ENCODE data around the gene C6orf136. TPM values are rescaled to one million over a fixed set of nuclear protein-coding genes. Genes with fewer than 3 reads are reported as not detected.
A peak's percentile ranks its signal among the peaks of the same experiment; 100 is the strongest.

Gene C6orf136
- total and polyA plus RNA-seq, 10 of the 15 experiments (the other 5 are each of a cell fraction or from before 2014, with no cell fraction given), result 5.2 to 24.1 (median 14.9) TPM

- TF ChIP-seq IKZF2 (IDR thresholded peaks at IDR 0.05), result peak in 1 of 2 experiments; percentile 39; a peak in 1 of 4 replicates
- no peak for TF ChIP-seq KDM1A (IDR thresholded peaks at IDR 0.05; ENCODE audit: borderline replicate concordance)
- TF ChIP-seq SP1 (IDR thresholded peaks at IDR 0.05; ENCODE audit: low read depth, low read length), result peak; percentile 37
- TF ChIP-seq RAD51 (IDR thresholded peaks at IDR 0.05), result no peak
- TF ChIP-seq NR2C1 (IDR thresholded peaks at IDR 0.05), result peak; percentile 92
- TF ChIP-seq HDGF (IDR thresholded peaks at IDR 0.05), result peak; percentile 73; the same call in 1 of the 2 replicates
- TF ChIP-seq MXI1 (IDR thresholded peaks at IDR 0.05; ENCODE audit: low read depth, low read length), result no peak
- no peak for TF ChIP-seq BMI1 (IDR thresholded peaks at IDR 0.05; ENCODE audit: borderline replicate concordance)
- no peak for TF ChIP-seq ZNF217 (IDR thresholded peaks at IDR 0.05)
- peak; percentile 89 for TF ChIP-seq NKRF (conservative IDR thresholded peaks at IDR 0.05)
- no peak for TF ChIP-seq KLF5 (IDR thresholded peaks at IDR 0.05; ENCODE audit: partially characterized antibody)
- no peak for TF ChIP-seq FOS (IDR thresholded peaks at IDR 0.05; ENCODE audit: borderline replicate concordance, extremely low read depth, insufficient read length)
- TF ChIP-seq E2F4 (IDR thresholded peaks at IDR 0.05; ENCODE audit: low read depth, low read length), result no peak
- no peak for TF ChIP-seq BCLAF1 (IDR thresholded peaks at IDR 0.05)
- no peak for TF ChIP-seq SUPT20H (IDR thresholded peaks at IDR 0.05; ENCODE audit: borderline replicate concordance, control insufficient read depth, low read depth, low read length)
- TF ChIP-seq CBFB (IDR thresholded peaks at IDR 0.05; ENCODE audit: low read depth), result peak; percentile 31; the same call in 1 of the 2 replicates
- no peak for TF ChIP-seq EZH2 (IDR thresholded peaks at IDR 0.05; ENCODE audit: borderline replicate concordance, control insufficient read depth, low read depth, low read length)
- TF ChIP-seq ZZZ3 (IDR thresholded peaks at IDR 0.05; ENCODE audit: control insufficient read depth, insufficient read length, low read depth), result no peak
- peak; percentile 70 for TF ChIP-seq NR2C2 (IDR thresholded peaks at IDR 0.05; ENCODE audit: borderline replicate concordance, control insufficient read depth, insufficient read length, low read depth)
- TF ChIP-seq HCFC1 (IDR thresholded peaks at IDR 0.05; ENCODE audit: low read length), result no peak
- TF ChIP-seq ZNF384 (IDR thresholded peaks at IDR 0.05; ENCODE audit: borderline replicate concordance, low read depth, low read length), result no peak
- no peak for TF ChIP-seq JUNB (IDR thresholded peaks at IDR 0.05)
- no peak for TF ChIP-seq YBX1 (IDR thresholded peaks at IDR 0.05)
- peak; percentile 51; the same call in 1 of the 2 replicates for TF ChIP-seq MTA2 (IDR thresholded peaks at IDR 0.05; ENCODE audit: low read depth)
- TF ChIP-seq TAF1 (IDR thresholded peaks at IDR 0.05; ENCODE audit: borderline replicate concordance, low read depth, low read length), result peak; percentile 68; the same call in 1 of the 2 replicates
- no peak for TF ChIP-seq NFIC (IDR thresholded peaks at IDR 0.05; ENCODE audit: low read depth, low read length)
Measured at GRCh38 chr6:30626484-30627366, 20.2 kb upstream of the C6orf136 start, which contains the start of gene ATAT1 (continued).
